Fibroblast of upper back skin (primary cell): ENCODE results near the gene FAM222A.

Experiments
- DNase-seq: peaks from one replicate; pipeline ENCODE4 v3.0.0-alpha.2; 2013

Gene FAM222A

DNA sequence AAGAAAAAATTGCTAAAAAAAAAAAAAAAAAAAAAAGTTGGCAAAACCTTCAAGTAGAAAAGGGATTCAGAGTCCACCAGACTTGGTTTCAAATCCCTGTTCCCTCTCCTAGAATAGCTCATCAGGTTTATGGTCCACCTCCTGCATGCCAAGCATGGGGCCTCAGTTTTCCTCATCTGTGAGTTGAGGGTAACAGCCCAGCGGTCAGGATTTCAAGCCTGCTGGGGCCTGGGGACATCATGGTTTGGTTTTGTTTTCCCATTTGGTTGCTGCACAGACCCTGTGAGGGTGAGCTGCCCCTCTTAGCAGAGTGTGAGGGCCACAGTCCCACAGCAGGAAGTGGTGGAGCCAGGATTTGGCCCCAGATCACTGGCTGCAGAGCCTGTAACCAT is 12.5 kb downstream of the FAM222A start:
- no peak for DNase-seq

DNA sequence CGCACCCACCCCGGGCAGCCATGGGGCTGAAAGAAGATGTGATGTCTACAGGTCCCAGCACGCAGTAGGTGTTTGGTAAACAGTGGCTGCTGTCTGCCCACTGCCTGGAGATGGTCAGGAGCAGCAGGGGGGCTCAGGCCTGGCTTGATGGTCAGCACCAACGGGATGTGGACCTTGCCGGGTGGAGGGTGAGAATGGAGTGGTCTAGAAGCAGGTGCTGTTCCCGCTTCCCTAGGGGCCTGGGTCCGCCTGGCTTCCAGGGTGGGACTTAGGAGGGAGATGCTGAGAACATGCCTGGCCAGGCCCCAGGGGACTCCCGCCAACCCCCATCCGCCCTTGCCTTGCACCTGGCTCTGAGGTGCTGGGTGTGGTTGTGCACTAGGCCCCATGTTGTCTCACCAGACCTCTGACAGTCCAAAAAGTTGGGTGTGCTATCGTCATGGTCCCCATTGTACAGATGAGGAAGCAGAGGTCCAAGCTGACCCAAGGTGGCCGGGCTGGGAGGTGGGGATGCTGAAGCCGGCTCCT is 12.9 kb downstream of the FAM222A start:
- DNase-seq, result no peak

- no peak for DNase-seq
Measured at GRCh38 chr12:109727039-109727723, 13.6 kb downstream of the FAM222A start.

GRCh38 chr12:109727746-109728726 is 14.4 kb downstream of the FAM222A start:
- no peak for DNase-seq

DNA sequence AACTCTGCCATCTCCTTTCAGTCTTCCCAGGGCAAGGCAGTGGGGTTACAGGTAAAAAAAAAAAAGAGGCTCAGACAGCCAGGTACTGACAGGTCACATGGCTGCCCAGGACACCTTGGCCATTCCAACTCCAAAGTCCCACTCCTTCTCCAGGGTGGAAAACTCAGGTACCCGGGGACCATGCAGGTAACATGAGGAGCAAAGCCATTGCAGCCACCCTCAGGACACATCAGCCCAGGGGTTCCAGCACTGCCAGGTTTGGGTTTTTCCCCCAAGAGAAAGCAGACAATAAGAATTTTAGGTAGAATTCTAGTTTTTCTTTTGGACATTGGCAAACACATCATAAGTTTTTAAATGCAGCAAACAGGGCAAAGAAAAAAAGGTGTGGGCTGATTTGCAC is 15.3 kb downstream of the FAM222A start:
- no peak for DNase-seq

DNA sequence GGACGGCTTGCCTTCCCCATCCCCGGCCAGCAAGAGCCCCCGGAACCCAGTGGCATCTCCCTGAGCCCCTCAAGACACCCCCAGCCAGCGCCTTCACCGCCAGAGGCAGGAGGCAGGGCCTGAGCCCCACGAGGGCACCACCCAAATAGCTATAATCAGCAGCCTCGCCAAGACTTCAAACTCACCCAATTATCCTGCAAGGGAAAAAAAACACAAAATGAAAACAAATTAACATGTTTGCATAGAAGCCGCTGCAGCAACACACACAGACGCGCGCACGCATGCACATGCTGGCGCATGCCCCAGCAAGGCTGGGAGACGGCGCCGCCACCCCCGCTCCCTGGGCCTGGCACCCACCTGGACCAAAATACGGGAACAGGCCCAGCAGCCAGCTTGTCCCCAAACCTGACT is 15.8 kb downstream of the FAM222A start:
- DNase-seq, result no peak

DNA sequence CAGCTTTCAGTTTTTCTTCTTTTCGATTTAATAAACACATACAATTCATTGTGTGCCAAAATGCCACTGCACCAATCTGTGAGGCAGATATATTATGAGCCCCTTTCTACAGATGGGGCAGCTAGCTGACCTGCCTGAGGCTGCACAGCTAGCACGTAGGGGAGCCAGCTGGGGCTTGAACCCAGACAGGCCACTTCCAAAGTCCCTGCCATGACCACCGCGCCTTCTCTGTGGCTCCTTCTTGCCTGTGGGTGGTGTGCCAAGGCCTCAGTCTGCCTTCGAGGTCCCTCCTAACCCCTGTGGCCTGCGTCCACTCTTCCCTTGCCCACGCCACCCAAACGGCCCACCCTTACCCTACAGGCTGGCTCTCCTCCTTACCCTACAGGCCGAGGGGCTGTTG is 16.2 kb downstream of the FAM222A start:
- no peak for DNase-seq

- DNase-seq, result no peak
Measured at GRCh38 chr12:109730306-109731145, 16.9 kb downstream of the FAM222A start.

DNA sequence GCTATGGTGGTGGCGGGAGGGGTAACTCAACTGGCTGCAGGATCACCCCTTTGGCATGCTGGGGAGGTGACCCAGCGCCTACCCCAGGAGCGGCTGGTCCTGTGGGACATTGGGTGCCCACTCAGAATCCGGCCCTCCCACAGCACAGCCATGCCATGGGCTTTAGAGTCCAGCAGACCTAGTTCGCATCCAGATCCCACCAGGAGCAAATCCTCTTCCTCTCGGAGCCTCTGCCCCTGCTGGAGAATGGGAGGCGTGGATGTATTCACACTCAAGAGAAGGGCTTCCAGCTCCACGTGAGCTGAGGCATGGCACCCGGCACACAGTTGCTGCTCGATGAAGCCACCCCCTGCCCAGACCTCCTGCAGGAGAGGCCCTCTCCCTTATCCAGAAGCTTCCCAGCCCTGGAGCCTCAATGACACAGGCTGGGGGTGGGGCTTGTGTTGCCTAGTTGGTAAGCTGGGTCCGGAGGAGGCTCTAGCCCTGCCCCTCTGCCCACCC is 17.7 kb downstream of the FAM222A start:
- DNase-seq, result no peak

DNA sequence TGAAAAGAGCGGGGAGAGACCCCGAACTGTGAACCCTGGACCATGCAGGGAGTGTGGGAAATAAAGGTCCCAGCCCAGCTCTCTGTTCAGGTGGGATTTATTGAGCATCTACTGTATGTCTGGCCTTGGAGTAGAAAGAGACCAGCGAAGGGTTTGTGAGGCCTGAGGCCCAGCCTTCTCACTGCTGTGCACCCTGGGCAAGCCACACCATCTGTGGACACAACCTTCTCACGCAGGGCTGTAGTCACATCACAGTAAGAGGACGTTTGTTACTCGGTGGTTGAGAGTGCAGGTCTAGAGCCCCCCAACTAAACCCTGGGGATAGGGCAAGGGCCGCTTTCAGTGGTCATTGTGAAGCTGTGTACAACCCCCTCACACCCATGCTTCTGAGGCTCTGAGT is 18.2 kb downstream of the FAM222A start:
- no peak for DNase-seq

GRCh38 chr12:109732321-109733305 is 19.0 kb downstream of the FAM222A start:
- no peak for DNase-seq

- DNase-seq, result no peak
Measured at GRCh38 chr12:109734219-109735000, 20.8 kb downstream of the FAM222A start.

DNA sequence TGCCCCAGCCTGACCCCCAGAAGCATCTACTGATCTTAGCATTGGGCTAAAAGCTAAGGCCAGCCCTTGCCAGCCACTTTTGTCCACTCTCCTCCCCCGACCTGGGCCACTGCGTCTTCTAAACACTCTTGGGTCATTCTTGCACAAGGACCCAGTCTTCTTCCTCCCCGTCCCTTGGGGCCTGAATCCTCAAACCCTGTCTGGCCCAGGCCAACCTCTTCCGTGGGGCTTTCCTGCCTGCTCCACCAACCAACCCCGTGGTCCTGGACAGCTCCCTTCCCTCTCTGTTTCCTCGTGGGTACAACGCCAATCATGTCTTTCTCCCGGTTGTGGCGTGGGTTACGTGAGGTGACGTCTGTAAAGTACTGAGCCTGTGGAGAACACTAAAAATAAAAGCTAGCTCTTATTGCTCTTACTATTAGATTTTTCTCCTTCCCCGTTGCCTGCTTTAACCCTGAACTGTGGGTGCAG is 21.5 kb downstream of the FAM222A start:
- no peak for DNase-seq

DNA sequence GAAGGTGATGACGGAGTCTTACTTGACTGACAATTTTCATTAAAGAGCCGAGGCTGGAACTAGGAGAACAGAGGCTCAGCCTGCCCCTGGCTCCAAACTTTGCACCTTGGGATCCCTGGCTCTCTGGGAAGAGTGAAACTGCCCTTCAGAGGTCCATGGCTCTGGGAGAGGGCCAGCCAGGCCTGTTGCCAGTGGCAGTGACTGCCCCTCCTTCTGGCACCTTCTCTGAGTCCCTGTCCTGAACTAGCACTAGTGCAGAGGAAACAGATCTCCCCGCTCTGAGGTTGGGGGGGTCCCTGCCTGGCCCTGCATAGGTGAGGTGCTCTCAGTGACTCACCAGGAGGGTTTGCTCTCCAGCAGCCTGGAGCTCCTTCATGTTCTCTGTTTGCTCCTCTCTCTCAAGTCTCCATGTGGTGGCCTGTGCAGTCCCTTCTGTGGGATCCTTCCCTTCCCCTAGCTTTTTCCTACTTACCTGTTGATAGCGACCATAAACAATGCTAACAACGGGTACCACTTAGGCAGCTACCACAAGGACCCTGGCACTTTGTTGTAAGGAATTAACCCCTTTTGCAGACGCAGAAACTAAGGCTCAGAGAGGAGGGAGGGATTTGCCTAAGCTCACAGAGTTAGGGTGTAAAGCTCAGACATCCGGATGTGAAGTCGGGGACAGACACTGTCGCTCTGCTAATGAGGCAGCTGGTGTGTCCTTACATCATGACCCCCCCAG is 22.4 kb downstream of the FAM222A start:
- DNase-seq, result no peak

- peak; percentile 36 for DNase-seq
Measured at GRCh38 chr12:109736552-109737108, 23.0 kb downstream of the FAM222A start.

DNA sequence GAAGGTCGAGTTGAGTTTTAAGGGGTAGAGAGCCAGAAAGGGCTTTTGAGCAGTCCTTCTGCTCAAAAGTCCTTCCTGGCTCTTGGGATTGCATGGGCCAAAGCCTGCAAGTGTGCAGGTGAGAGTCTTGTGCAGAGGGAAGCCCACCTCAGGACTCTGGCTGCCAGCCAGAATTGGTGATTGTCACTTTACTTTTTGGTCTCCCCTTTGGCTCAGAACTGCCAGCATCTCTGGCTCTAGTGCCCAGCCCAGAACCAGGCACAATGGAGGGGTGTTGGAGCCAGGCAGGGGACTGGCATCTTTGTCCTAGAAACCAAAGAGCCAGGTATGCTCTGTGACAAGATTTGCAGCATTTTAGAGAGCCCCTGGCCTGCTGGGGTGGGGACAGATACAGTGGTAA is 23.5 kb downstream of the FAM222A start:
- no peak for DNase-seq

GRCh38 chr12:109737631-109738030 is 24.0 kb downstream of the FAM222A start:
- DNase-seq, result no peak

- no peak for DNase-seq
Measured at GRCh38 chr12:109738209-109738608, 24.6 kb downstream of the FAM222A start.
